ENCODE measurements around the gene TMC4.
"Not testable (repeated sequence)": the region's sequence is repeated elsewhere in the genome, so short reads cannot be mapped to it uniquely, and the experiment has no call there.

Gene TMC4, protein sequence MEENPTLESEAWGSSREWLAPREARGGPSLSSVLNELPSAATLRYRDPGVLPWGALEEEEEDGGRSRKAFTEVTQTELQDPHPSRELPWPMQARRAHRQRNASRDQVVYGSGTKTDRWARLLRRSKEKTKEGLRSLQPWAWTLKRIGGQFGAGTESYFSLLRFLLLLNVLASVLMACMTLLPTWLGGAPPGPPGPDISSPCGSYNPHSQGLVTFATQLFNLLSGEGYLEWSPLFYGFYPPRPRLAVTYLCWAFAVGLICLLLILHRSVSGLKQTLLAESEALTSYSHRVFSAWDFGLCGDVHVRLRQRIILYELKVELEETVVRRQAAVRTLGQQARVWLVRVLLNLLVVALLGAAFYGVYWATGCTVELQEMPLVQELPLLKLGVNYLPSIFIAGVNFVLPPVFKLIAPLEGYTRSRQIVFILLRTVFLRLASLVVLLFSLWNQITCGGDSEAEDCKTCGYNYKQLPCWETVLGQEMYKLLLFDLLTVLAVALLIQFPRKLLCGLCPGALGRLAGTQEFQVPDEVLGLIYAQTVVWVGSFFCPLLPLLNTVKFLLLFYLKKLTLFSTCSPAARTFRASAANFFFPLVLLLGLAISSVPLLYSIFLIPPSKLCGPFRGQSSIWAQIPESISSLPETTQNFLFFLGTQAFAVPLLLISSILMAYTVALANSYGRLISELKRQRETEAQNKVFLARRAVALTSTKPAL

DNA sequence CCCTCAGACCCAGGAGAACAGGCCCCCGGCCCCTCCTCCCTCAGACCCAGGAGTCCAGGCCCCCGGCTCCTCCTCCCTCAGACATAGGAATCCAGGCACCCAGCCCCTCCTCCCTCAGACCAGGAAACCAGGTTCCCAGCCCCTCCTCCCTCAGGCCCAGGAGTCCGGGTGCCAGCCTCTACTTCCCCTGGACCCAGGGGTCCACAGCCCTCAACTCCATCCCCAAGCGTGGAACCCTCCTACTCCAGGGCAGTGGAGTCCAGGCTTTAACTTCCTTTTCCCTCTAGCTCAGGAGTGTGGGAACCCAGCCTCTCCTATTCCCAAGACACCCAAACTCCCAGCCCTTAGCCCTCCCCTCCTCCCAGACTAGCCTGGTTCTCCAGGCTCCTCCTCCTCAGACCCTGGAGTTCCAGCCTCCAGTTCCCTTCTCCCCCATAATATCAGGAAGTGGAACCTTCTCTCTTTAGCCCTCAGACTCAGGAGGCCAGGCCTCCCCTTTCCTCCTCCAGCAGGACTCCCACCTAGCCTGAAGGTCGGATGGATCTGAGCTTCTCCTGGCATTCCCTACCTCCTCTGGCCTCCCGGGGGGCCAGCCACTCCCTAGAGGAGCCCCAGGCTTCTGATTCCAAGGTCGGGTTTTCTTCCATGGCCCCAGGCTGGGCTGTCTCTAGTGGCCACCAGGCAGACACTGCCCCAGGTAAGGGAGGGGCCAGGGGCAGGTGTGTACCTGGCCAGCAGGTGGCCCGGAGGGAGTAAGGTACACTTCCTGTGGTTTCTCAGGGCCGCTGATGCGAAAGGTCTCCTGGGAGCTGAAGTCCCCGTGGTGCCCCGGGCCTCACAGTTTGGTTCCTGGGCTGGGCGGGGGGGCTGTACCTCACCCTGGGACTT, at the start of gene TMC4:
TSS of gene TMC4 (minus strand) at position 690 of the 888 bp plus-strand sequence. CDS start at position 647, 43 bp downstream.
- no peak for DNase-seq (ENCODE audit: low read depth)

DNA sequence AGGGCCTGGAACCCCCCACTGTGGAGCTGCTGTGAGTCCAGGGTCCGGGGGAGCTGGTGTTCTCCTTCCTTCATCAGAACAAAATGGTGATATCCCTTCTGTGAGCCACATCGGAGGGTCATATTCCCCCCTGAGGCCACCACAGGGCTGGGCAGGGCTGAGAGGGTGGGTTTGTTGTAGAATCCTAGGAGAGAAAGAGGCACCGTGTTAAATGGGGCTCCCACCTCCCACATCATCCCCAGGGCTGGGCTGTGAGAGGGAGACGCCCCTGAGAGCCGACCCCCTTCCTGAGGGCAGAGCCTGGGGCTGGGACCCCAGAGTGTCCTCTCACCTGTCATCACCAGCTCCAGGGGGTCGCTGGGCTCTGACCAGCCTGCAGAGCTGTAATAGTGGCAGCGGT, 49.0 kb upstream of the TMC4 start:
- DNase-seq (ENCODE audit: low read depth), result not testable (repeated sequence)

DNA sequence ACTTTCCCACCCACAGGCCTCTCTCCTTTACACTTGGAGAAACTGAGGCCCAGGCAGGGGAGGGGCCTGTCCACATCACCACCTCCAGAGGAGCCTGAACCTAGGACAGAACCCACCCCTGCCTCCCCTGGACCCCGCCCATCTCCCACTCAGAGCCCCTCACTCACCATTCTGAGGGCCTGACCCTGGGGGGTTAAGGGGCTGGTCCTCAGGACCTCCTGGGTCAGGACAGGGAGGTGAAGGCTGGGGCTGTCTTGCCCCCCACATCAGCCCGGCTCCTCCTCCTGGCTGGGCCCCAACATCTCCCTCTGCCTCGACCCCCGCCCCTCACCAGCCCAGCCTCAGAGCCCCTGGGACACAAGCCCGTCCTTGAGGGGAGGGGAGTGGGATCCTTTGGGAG, 46.7 kb upstream of the TMC4 start:
- not testable (repeated sequence) for DNase-seq (ENCODE audit: low read depth)

DNA sequence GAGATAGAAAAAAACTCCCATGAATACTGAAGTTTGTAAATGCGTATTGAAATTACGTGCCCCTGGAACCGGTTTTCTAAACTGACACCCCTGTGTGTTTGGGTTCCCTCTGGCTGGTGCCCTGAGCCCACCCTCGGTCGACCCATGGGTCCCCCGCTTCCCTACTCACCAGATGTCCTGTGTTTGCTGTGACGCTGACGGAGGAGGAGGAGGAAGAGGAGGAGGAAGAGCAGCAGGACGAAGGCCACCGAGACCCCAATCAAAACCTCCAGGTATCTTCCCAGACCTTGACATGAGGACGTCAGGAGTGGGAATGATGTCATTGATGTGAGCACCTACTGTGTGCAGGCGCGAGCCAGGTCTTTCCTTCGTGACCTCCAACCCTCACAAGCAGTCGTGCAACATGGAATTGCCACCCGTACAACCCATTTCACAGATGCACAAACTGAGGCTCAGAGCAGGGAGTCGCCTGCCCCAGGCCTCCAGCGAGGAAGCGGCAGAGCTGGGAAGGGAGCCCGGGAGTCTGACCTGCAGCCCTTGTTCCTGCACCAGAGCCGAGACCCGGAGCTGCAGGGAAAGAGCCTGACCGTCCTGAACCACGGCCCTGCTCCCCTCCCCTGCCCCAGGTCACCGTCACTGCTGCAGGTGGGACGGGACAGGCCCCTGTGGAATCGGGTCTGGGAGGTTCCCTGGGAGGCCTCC, 46.2 kb upstream of the TMC4 start:
- DNase-seq (ENCODE audit: low read depth), result no peak

DNA sequence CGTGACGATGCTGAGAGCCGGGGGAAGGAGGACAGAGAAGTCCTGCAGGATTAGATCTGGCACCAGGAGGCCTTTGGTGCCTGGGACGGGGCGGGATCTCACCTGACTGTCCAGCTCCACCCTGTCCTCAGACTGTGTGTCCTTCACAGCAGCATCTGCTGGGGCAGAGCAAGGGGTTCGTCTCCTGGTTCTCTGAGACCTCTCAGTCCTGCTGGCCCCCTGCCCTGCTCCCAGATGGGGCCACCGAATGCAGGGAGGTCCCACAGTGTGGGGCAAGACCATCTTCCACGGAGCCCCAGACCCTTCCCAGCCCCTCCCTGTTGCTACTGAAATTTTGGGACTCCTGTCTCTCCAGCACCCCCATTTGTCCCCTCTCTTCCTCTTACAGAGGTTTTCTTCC, 45.3 kb upstream of the TMC4 start:
- DNase-seq (ENCODE audit: low read depth), result no peak

DNA sequence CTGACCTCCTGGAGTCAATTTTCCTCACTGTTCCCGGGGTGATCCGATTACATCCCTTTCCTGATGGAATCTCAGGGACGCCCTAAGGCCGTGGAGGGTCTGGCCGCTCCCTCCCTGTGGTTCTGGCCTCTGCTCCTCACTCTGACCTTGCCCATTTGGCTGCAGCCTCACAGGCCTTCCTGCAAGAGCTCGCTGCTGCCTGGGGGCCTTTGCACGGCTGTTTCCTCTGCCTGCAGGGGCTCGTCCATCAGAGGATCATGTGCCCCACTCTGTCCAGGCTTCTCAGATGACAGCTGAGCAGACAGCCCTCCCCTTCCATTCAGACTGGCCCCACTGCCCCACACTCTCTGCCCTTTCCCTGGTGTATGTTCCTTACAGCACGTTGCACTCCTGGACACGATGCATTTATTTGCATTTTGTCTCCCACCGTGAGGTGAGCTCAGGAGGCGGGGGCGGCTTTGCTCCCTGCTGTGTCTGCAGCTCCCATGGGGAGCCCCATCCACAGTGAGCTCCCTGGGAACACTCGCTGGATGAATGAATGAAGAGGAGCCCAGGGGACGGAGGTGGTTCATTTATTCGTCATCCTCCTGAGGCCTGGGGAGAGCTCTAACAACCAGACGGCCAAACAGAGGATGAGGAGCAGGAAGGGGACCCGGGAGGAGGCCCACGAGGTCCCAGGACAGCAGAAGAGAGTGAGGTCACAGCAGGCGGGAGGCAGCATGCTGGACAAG, 44.7 kb upstream of the TMC4 start:
- not testable (repeated sequence) for DNase-seq (ENCODE audit: low read depth)

DNA sequence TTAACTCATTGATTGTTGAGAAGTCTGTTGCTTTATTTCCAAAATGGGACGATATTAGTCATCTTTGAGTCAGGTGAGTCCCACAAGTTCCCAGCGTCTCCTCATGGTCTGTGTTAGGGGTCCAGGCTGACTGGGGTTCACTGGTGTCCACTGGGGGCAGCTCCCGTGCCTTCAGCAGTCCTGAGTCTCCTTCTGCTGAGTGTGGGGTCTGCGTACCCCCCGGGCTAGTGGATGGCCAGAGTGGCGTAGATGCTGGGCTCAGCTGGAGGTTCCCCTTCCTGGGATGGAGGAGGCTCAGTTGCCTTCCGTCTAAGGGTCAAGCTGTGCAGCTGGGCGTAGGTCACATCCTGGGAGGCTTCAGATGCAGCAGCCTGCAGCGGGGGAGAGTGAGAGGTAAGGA, 43.9 kb upstream of the TMC4 start:
- DNase-seq (ENCODE audit: low read depth), result no peak

DNA sequence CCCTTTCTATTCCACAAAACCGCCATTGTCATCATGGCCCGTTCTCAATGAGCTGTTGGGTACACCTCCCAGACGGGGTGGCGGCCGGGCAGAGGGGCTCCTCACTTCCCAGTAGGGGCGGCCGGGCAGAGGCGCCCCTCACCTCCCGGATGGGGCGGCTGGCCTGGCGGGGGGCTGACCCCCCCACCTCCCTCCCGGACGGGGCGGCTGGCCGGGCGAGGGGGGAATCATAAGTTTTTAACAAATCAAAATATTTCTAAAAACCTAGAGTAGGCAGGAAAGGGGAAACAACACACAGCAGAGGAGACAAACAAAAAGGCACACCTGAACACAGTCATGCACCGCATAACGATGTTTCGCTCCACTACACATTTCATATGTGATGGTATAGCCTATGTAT, 41.8 kb upstream of the TMC4 start:
- not testable (repeated sequence) for DNase-seq (ENCODE audit: low read depth)

DNA sequence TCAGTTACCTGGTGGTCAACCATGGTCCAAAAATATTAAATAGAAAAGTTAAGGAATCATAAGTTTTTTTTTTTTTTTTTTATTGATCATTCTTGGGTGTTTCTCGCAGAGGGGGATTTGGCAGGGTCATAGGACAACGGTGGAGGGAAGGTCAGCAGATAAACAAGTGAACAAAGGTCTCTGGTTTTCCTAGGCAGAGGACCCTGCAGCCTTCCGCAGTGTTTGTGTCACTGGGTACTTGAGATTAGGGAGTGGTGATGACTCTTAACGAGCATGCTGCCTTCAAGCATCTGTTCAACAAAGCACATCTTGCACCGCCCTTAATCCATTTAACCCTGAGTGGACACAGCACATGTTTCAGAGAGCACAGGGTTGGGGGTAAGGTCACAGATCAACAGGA, 41.3 kb upstream of the TMC4 start:
- DNase-seq (ENCODE audit: low read depth), result not testable (repeated sequence)

DNA sequence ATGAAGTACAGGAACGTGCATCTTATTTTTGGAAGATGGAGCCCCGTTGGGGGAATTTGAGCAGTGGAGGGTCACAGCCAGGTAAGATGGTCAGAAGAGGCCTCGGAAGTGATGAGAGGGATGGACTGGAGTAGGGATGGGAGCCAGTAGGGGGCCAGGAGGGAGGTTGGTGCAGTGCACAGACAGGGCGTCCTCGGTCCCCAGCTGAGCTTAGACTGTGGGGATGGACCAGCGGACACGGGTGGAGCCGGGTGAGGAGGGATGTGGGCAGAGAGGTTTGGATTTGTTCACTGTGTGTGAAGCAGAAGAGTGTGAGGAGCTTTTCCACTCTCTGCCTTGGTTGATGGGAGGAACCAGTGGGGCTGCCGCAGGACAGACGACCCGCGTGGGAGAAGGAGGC, 38.3 kb upstream of the TMC4 start:
- DNase-seq (ENCODE audit: low read depth), result no peak

DNA sequence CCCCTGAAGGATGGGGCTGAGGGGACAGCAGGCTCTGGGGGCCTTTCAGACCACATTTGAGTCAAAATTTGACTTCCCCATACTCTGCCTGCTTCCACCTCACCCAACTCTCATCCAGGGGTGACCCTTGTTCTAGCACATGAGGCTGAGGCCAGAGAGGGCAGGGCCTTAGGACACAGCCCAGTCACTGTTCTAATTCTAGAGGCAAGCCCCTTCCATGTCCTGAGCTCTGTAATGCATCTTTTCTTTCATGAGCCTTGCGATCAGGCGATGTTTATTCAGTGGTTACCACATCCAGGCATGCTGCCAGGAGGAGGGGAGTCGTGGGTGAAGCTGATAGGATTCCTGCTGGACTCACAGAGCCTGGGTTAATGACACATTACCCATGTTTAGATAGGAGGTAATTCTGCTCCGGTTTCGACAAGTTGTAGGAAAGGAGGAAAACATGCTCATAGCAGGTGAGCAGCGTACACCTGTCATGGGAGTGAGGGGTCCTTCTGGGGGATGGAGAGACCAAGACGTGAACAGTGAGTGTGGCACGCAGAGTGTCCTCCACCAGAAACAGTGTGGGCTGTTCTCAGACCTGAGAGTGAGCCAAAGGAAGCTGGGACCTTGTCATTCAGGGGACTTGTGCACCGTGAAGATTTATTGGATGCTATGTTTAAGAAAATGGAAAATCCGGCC, 37.0 kb upstream of the TMC4 start:
- peak; percentile 82 for DNase-seq (ENCODE audit: low read depth)

DNA sequence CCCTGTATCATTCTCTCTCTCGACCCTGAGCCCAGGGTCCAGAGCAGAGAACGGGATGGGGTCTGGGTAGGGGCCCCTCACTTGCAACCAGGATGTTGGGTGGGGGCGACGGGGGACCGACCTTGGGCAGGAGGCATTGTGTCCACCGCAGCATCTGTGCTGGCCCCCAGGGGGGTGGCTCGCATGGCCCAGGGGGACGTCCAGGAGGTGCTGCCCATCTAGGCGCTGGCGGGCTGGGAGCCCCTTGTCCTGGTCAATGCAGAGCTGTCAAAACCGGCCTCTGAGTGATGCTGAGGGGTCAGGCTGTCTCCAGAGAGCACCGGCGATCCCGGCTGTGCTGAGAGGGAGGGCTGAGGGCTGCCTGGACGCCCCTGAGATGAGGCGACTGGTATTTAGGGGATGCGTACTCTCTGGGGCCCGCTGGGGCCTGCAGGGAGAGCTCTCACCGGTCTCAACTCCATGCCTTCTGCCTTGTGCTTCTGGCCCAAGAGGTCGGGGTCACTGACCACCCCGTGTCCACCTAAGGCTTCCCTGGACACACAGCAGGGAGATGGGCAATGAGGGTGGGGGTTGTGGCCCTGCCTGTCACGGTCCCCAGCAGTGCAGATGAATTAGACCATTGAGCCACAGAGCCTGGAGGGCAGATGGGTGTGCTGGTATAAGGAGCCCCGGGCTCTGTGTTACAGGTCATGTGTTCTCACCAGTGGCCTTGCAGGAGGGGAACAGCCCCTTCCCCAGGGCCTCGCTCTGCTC, 36.3 kb upstream of the TMC4 start:
- DNase-seq (ENCODE audit: low read depth), result no peak

DNA sequence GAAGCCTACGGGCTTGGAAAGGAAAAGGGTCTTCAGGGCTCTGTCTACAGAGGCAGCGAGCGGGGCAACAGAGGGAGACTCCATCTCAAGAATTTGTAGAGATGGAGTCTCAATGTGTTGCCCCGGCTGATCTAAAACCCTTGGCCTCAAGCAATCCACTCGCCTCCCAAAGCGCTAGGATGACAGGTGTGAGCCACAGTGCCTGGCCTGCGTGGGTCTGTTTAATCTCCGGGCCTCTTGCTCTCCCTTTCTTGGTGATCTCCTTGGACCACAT, 35.8 kb upstream of the TMC4 start:
- no peak for DNase-seq (ENCODE audit: low read depth)

DNA sequence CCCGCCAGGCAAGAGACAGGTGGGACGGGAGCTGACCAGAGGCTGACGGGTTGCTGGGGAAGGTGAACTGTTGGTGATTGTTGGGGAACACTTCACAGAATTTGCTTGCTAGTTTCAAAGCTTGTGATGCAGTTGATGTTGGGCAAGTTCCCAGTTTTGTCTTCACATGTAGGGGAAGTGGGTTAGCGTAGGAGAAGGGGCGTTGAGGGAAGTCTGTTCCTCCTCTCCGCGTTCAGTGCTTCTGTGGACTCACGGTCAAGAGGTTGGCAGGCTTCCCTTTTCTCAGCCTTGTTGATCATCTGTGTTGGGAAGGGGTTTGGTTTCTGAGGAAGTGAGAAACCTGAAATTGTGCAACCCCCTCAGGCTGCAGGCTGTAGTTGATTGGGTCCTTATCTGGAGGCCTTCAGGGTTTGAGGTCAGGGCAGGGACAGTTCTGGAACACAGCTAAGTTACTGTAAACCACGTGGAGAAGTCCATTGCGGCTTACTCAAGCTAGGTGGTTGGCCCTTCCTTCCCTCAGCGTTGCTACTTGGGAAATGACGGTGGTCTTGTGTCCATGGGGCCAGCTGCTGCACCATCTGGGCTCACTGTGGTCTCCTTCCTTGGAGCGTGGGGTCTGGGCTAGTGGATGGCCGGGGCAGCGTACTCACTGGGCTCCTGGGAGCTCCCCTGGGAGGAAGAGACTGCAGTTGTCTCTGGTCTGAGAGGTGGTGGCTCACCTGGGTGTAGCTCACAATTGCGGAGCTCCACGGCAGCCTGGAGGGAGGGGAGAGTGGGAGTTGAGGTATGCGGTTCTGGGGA, 35.2 kb upstream of the TMC4 start:
- DNase-seq (ENCODE audit: low read depth), result no peak

DNA sequence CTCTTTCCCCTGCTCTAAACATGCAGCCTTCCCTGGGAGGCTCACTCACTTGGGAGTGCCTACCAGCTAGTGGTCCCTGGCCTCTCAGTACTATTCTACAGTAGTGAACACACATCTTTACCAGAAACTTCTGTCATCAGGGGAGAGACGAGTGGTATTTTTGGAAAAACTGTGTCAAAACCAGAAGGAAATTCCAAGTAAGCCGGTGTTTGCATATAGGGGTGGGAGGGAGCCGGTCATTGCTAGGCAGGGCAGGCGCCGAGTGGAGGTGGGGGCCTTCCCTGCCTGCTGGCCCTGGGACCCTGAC, 34.7 kb upstream of the TMC4 start:
- no peak for DNase-seq (ENCODE audit: low read depth)

DNA sequence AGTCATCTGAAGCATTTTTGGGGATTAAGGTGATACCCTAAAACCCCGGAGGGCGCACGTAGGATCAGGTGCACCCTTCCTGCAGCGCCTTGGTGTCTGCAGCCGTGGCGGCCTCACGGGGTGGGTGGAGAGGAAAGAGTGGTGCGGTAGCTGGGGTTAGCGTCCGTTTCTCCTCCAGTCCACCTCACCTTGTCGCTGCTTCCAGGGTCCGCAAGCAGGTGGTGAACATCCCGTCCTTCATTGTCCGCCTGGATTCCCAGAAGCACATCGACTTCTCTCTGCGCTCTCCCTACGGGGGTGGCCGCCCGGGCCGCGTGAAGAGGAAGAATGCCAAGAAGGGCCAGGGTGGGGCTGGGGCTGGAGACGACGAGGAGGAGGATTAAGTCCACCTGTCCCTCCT, 34.2 kb upstream of the TMC4 start:
- DNase-seq (ENCODE audit: low read depth), result not testable (repeated sequence)

DNA sequence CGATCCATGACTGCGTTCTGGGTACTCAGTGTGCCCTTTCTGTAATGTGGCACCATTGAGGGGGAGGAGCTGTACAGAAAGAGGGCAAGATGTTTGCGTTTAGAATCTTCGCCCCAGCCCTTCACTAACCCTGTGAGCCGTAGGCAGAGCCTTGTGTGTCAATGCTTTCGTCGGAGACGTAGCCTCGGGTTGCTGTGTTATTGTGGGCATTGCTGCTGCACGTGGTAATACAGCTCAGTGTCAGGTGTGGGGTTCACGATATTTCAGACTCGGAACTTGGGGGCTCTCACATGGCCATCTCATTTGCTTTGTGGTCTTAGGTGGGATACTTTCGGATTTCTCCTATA, 33.8 kb upstream of the TMC4 start:
- no peak for DNase-seq (ENCODE audit: low read depth)

DNA sequence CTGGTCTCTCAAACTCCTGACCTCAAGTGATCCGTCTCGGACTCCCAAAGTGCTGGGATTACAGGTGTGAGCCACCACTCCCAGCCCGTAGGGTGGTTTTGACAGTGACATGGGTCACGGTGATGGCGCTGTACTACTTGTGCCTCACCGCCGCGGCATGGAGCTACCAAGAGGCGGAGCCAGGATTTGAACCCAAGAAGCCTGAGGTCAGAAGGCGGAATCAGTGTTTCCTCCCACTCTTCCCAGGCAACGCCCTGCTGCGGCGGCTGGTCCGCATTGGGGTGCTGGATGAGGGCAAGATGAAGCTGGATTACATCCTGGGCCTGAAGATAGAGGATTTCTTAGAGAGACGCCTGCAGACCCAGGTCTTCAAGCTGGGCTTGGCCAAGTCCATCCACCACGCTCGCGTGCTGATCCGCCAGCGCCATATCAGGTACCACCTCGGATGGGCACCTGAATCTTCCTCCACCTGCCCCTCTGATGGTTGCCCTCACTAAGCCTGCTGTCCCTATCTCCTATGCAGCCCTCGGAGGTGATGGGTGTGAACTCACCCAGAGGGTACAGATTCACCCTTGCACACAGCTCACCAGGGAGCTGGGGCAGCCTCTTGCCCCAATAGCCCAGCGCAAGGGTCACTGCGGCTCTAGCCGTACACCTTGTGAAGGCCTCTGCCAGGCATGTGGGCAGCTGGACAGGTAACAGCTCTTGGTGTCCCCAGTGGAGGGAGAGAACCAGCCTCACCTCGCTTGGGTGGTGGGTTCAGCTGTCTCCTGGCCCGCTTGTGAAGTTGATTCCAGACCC, 33.3 kb upstream of the TMC4 start:
- no peak for DNase-seq (ENCODE audit: low read depth)
